SJSA1 (cell line): ENCODE measurements around the gene DPYSL4. TPM values are rescaled to one million over a fixed set of nuclear protein-coding genes. Genes with fewer than 3 reads are reported as not detected.

ENCODE experiments used
- DNase-seq, 2 experiments: peaks; one replicate each; pipeline ENCODE4 v3.0.0-alpha.2; 2015 to 2020; ENCODE audit warnings: low spot score in 2 of 2, low read depth in 1 of 2
- H3K27ac ChIP-seq: fragments of 250-450 bp; sonication (Bioruptor Pico); 2 replicates; pipeline ENCODE4 v1.5.1; 2020; ENCODE audit warnings: mild to moderate bottlenecking, moderate library complexity
- H3K27me3 ChIP-seq: fragments of 250-450 bp; sonication (Bioruptor Pico); replicated peaks from 2 replicates; pipeline ENCODE4 v1.5.1; 2020; ENCODE audit warnings: mild to moderate bottlenecking, moderate library complexity
- H3K36me3 ChIP-seq: fragments of 250-450 bp; sonication (Bioruptor Pico); 2 replicates; pipeline ENCODE4 v1.5.1; 2020; ENCODE audit warnings: mild to moderate bottlenecking
- H3K4me1 ChIP-seq: fragments of 250-450 bp; sonication (Bioruptor Pico); replicated peaks from 2 replicates; pipeline ENCODE4 v1.6.1; 2021; ENCODE audit warnings: mild to moderate bottlenecking
- H3K4me3 ChIP-seq: fragments of 250-450 bp; sonication (Bioruptor Pico); 2 replicates; pipeline ENCODE4 v1.5.1; 2020; ENCODE audit warnings: mild to moderate bottlenecking
- H3K9me3 ChIP-seq: fragments of 250-450 bp; sonication (Bioruptor Pico); replicated peaks from 2 replicates; pipeline ENCODE4 v1.5.1; 2020; ENCODE audit warnings: mild to moderate bottlenecking
- total RNA-seq: library from RNA; depleted of rRNA; stranded (reverse); fragments of >200 nt; shearing (Covaris generic); gene quantifications from 2 replicates; pipeline ENCODE4 v1.2.3, GENCODE V29; 2014

Gene DPYSL4
- total RNA-seq, 1 experiment from 2014 or later = 1.3 TPM

DNA sequence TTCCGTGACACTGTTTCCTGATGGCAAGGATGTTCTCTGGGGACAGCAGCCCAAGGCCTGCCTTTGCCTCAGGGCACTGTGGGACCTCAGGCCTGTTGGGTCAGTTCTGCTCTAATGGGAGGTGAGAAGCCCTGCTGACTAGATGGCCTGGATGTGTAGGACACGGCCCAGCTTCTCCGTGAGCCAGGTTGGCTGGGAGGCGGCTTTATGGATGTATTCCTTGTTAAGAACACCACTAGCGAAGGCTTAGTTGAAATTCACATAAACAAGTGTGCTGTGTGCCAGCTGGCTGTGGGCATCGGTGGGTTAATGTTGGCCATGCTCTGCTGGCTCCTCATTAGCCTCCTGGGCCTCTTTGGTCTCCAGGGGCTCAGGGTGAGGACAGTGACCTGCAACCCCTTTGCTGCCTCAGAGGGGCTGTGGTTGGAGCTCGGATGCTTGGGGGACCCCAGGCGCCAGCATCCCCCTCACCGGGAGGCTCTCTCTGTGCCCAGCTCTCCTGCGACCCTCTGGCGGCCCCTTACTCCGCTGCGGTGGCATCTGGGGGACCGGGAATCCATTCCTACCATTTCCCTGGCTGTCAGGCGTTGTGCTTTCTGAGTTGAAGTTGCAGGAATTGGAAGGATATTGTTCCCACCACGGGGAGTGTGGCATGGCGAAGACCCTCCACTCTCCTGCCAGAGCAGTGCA lies 22.8 kb upstream of the DPYSL4 start:
- DNase-seq = no peak
- Histone ChIP-seq H3K27ac (no peak overlapping the region), H3K36me3 (no peaks in the 10 kb centered on the region), H3K27me3 (no peaks in the 10 kb centered on the region), H3K4me3 (no peak overlapping the region), H3K9me3 (no peaks in the 10 kb centered on the region), H3K4me1 (no peaks in the 10 kb centered on the region)

DNA sequence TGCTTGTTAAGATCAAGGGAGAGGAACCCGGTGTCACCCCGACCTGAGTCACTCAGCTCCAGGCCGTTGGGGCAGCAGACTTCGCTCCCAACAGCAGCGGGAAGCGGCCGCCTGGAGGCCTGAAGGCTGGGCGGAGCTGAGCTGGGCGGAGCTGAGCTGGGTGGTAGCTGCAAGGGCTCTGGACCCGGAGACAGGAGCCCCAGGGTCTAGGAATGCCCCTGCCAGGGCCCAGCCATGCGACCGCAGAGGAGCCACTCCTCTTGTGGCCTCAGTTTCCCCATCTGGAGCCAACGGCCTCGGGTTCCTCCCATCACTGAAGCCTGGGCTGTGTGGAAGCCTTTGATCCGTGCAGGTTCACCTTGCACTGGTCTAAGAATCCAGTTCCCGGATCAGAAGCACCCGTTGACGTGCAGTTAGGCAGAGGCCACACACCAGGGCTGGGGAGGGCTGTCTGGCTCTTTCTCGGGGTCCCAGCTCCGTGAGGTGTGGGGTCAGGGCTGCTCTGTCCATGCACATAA lies 21.9 kb upstream of the DPYSL4 start:
- no peaks in the 10 kb centered on the region for H3K9me3 ChIP-seq
- no peak overlapping the region for H3K27ac ChIP-seq
- no peak overlapping the region for H3K4me3 ChIP-seq
- no peaks in the 10 kb centered on the region for H3K36me3 ChIP-seq
- no peaks in the 10 kb centered on the region for H3K4me1 ChIP-seq
- H3K27me3 ChIP-seq = no peaks in the 10 kb centered on the region
- no peak for DNase-seq

DNA sequence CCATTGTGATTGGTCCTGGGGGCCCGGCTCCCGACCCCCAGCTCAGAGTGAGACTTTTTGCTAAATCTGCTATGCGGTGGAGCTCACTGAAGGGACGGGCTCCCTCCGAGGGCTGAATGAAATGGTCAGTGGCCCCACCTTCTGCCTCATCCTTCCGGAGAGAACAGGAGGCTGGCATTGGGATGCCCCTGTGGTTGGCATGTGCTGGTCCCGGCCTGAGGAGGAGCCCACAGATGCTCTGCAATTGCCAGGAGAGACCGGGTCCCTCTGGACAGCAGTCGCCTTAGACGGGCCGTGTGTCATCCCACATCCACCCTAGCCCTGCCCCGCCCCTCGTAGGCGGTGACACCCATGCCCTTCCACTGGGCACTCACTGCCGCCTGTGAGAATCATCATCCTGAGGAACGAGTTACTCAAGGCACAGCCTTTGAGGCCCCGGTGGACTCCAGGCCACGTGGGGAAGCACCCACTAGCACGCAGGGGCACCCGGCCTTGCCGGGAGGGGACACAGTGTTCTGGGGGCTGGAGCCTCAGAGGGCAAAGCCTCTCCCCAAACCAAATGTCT lies 21.2 kb upstream of the DPYSL4 start:
- no peaks in the 10 kb centered on the region for H3K4me1 ChIP-seq
- DNase-seq = no peak
- H3K36me3 ChIP-seq = no peaks in the 10 kb centered on the region
- H3K27me3 ChIP-seq = no peaks in the 10 kb centered on the region
- no peak overlapping the region for H3K4me3 ChIP-seq
- no peak overlapping the region for H3K27ac ChIP-seq
- H3K9me3 ChIP-seq = no peaks in the 10 kb centered on the region

DNA sequence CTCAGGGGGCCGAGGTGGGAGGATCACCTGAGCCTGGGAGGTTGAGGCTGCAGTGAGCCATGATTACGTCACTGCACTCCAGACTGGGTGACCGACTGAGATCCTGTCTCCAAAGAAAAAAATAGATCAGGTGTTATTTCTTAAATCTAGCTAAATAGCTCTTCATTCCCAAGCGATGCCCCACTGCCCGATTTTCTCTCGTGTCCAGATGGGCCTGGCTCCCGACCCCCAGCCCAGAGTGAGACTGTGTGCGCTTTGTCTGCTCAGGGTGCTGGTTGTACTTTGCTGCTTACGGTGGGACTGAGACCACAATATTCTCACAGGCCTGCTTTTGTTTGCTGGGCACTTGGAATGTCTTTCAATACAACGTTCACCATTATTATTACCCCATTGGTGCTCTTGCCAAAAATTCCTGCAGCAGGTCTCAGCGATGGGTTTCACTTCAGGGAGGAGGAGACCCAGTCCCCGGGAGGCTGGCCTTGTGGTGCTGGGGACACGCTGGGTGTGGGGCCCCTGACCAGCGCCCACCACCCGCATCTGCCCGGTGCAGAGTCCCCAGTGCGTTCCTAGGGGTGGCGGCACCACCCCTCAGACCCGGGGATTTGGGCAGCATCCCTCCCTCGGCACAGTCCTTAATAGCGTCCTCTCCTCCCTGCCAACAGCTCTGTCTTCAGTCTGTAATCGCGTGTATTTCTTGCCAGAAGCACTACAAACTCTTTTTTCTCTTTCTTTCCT lies 20.4 kb upstream of the DPYSL4 start:
- no peaks in the 10 kb centered on the region for H3K27me3 ChIP-seq
- no peaks in the 10 kb centered on the region for H3K36me3 ChIP-seq
- H3K9me3 ChIP-seq = no peaks in the 10 kb centered on the region
- no peak overlapping the region for H3K4me3 ChIP-seq
- no peak for DNase-seq
- H3K4me1 ChIP-seq = no peaks in the 10 kb centered on the region
- no peak overlapping the region for H3K27ac ChIP-seq

GRCh38 chr10:132167041-132167674 lies 19.6 kb upstream of the DPYSL4 start:
- Histone ChIP-seq H3K27ac (no peak overlapping the region), H3K36me3 (no peaks in the 10 kb centered on the region), H3K9me3 (no peaks in the 10 kb centered on the region), H3K4me1 (no peaks in the 10 kb centered on the region), H3K4me3 (no peak overlapping the region), H3K27me3 (no peaks in the 10 kb centered on the region)
- no peak for DNase-seq

GRCh38 chr10:132167976-132168375 lies 18.8 kb upstream of the DPYSL4 start:
- no peak overlapping the region for H3K4me3 ChIP-seq
- no peaks in the 10 kb centered on the region for H3K9me3 ChIP-seq
- H3K27ac ChIP-seq = no peak overlapping the region
- no peak for DNase-seq
- H3K4me1 ChIP-seq = no peaks in the 10 kb centered on the region
- H3K27me3 ChIP-seq = no peaks in the 10 kb centered on the region
- H3K36me3 ChIP-seq = no peaks in the 10 kb centered on the region

GRCh38 chr10:132168571-132169030 lies 18.1 kb upstream of the DPYSL4 start:
- Histone ChIP-seq H3K36me3 (no peaks in the 10 kb centered on the region), H3K9me3 (no peaks in the 10 kb centered on the region), H3K27ac (no peak overlapping the region), H3K4me1 (no peaks in the 10 kb centered on the region), H3K27me3 (no peaks in the 10 kb centered on the region), H3K4me3 (no peak overlapping the region)
- DNase-seq = no peak

DNA sequence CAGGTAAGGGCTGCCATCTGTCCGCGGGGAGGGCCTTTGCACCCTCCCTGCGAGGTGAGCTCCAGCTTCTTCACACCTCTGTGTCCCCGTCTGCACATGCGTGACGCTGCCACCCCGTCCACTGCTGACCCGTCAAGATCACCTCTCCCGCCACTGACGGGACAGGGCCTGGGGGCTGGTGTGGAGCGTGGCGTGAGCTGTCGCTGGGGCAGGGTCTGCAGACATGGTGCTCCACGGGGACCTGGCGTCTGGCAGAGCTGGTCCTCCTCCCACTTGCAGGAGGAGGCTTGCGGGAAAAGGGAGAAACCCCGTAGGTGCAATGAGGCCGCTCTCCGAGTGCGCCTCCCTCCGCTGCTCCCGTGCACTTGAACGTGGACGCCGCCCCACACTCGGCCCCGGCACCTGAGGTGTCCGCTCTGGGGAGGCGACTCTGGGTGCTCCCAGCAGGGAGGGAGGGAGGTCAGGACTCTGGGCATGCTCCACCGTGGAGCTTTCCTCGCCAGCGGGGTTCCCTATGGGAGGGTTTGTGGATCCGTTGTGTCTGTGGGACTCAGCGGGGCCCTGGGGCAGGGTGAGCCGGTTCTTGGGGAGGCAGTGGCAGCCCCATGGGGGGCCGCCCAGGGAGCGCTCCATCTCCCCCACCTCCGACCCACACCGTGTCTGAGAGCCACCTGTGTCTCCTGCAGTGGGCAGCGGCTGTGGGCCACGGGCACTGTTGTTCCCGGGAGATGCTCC lies 17.6 kb upstream of the DPYSL4 start:
- no peaks in the 10 kb centered on the region for H3K36me3 ChIP-seq
- no peaks in the 10 kb centered on the region for H3K9me3 ChIP-seq
- H3K4me1 ChIP-seq = no peaks in the 10 kb centered on the region
- H3K4me3 ChIP-seq = no peak overlapping the region
- no peaks in the 10 kb centered on the region for H3K27me3 ChIP-seq
- DNase-seq = no peak
- H3K27ac ChIP-seq = no peak overlapping the region

DNA sequence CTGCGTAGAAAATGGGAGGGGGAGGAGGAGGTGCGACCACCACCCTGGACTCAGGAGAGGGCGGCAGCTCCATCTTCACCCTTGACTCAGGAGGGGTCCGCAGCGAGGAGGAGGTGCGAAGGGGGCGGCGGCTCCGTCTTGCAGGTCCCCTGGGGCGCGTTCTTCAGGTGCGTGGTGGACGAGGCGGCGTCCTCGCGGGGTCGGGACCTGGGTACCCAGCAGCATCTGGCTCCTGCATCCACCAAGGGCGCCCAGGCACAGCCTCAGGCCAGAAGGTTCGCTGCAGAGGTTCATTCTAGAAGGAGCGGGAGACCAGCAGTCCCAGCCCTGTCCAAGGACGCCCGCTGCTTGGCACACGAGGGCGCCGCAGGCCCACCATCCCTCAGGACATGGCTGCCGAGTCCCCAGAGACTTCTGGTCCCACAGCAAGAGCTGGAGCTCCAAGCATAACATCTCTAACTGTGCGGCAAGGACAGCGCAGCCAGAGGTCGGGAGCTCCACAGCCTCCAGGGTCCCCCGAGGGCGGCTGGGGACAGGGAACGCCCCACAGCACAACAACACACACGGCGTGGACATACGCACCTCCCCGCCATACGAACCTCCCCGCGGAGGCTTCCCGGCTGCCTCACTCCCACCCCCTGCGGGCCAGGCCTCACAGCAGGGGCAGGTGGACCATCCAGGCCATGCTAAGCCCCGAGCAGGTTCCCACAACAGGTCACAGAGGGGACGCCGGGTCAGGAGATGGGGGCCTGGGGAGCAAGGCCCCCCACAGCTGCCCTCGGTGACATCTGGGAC lies 16.8 kb upstream of the DPYSL4 start:
- no peak for DNase-seq
- Histone ChIP-seq H3K9me3 (no peaks in the 10 kb centered on the region), H3K4me3 (no peak overlapping the region), H3K36me3 (no peaks in the 10 kb centered on the region), H3K4me1 (no peaks in the 10 kb centered on the region), H3K27me3 (no peaks in the 10 kb centered on the region), H3K27ac (no peak overlapping the region)

DNA sequence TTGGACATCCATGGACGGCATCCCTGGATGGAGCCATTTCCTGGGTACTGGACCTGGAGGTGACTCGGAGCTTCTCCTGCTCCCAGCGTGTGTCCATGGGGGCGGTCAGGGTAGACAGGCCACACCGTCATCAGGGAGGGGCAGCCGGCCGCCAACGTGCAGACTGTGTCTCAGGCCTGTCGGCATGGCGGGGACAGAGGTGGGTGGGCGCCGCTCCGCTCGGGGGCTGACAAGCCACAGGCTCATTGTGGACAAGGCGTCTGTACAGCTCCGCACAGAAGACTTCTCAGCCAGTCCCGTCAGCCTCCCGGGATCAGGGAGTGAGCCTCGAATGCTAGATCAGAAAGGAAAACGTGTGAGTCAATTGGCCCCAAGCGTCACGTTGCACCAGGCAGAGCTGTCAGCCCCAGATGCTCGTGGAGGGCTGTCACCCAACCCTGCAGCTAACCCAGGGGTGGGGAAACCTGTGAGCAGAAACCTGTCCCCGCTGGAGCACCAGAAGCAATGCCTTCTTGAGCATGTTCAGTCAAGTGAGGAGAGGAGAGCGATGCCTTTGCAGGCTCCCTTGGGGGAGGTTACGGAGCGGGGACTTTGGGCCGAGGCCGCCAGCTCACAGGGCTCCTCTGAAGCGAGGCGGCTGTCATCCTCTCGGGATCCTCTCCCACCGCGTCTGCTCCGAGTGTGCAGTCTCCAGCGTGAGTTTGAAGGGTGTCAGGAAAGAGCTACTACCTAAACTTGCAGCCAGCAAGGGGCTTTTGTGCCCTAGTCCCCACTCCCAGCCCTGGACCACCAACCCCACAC lies 16.0 kb upstream of the DPYSL4 start:
- H3K9me3 ChIP-seq = no peaks in the 10 kb centered on the region
- no peak overlapping the region for H3K27ac ChIP-seq
- H3K4me3 ChIP-seq = no peak overlapping the region
- H3K4me1 ChIP-seq = no peaks in the 10 kb centered on the region
- DNase-seq = no peak
- H3K36me3 ChIP-seq = no peaks in the 10 kb centered on the region
- no peaks in the 10 kb centered on the region for H3K27me3 ChIP-seq

- no peak for DNase-seq
- H3K4me3 ChIP-seq = no peak overlapping the region
- H3K9me3 ChIP-seq = no peaks in the 10 kb centered on the region
- H3K27me3 ChIP-seq = no peaks in the 10 kb centered on the region
- H3K36me3 ChIP-seq = no peaks in the 10 kb centered on the region
- no peak overlapping the region for H3K27ac ChIP-seq
- no peaks in the 10 kb centered on the region for H3K4me1 ChIP-seq
Measured at GRCh38 chr10:132172091-132173066, 14.4 kb upstream of the DPYSL4 start.
